ENCODE data around the gene AKNAD1. TPM values are rescaled to one million over a fixed set of nuclear protein-coding genes. Genes with fewer than 3 reads are reported as not detected.
"Not testable (repeated sequence)": the region's sequence is repeated elsewhere in the genome, so short reads cannot be mapped to it uniquely, and the experiment has no call there.

The AKNAD1 gene
- total RNA-seq, 4 donors from 2014 or later = 0.67 to 3.9 TPM; not detected in 2

- TF ChIP-seq CTCF (IDR thresholded peaks at IDR 0.05 in 4 of 5, conservative IDR thresholded peaks at IDR 0.05 in 1 of 5) (no peak), POLR2A (IDR thresholded peaks at IDR 0.05) (no peak)
- Histone ChIP-seq H3K9me3 (no peaks in the 10 kb centered on the region), H3K4me1 (no peaks in the 10 kb centered on the region), H3K27me3 (no peaks in the 10 kb centered on the region), H3K4me3 (no peak overlapping the region), H3K27ac (no peak overlapping the region), H3K36me3 (peaks cover 6 to 37% of the 10 kb centered on the region in 2 donors)
- no peak for DNase-seq
- no peak for ATAC-seq
- in situ Hi-C loops (cut with MboI; ENCODE audit: low sequenced_read_pairs in 4 of 4) (no loop called here), intact Hi-C loops (cut with DNase I; ENCODE audit: low total_unique reads) (no loop called here)
These were observed 65.1 kb downstream of the AKNAD1 start for GRCh38 chr1:108791790-108792189.

GRCh38 chr1:108785880-108786279 lies 71.0 kb downstream of the AKNAD1 start:
- peaks cover 0 to 6% (median 0%) of the 10 kb centered on the region in 3 donors for H3K9me3 ChIP-seq
- peaks cover 2 to 60% of the 10 kb centered on the region in 2 donors for H3K36me3 ChIP-seq
- TF ChIP-seq CTCF (IDR thresholded peaks at IDR 0.05 in 4 of 5, conservative IDR thresholded peaks at IDR 0.05 in 1 of 5) = no peak
- TF ChIP-seq POLR2A (IDR thresholded peaks at IDR 0.05) = no peak
- H3K27me3 ChIP-seq = no peaks in the 10 kb centered on the region
- no peaks in the 10 kb centered on the region for H3K4me1 ChIP-seq
- no peak for ATAC-seq
- in situ Hi-C loops (cut with MboI; ENCODE audit: low sequenced_read_pairs in 4 of 4) = no loop called here
- H3K4me3 ChIP-seq = no peak overlapping the region
- no peak for DNase-seq
- no peak overlapping the region for H3K27ac ChIP-seq
- intact Hi-C loops (cut with DNase I; ENCODE audit: low total_unique reads) = no loop called here

- peaks cover 0 to 61% of the 10 kb centered on the region in 2 donors for H3K36me3 ChIP-seq
- no peak overlapping the region for H3K27ac ChIP-seq
- no peak overlapping the region for H3K4me3 ChIP-seq
- no peaks in the 10 kb centered on the region for H3K4me1 ChIP-seq
- no peaks in the 10 kb centered on the region for H3K27me3 ChIP-seq
- intact Hi-C loops (cut with DNase I; ENCODE audit: low total_unique reads) = no loop called here
- H3K9me3 ChIP-seq = peaks cover 0 to 6% (median 0%) of the 10 kb centered on the region in 3 donors
- no peak for ATAC-seq
- DNase-seq = no peak
- in situ Hi-C loops (cut with MboI; ENCODE audit: low sequenced_read_pairs in 4 of 4) = no loop called here
- TF ChIP-seq POLR2A (IDR thresholded peaks at IDR 0.05) = no peak
- TF ChIP-seq CTCF (IDR thresholded peaks at IDR 0.05 in 4 of 5, conservative IDR thresholded peaks at IDR 0.05 in 1 of 5) = no peak
These were observed 71.6 kb downstream of the AKNAD1 start for GRCh38 chr1:108785264-108785663.

- H3K4me1 ChIP-seq; intact Hi-C loops (cut with DNase I; ENCODE audit: low total_unique reads); H3K27me3 ChIP-seq; H3K4me3 ChIP-seq; in situ Hi-C loops (cut with MboI; ENCODE audit: low sequenced_read_pairs in 4 of 4); H3K9me3 ChIP-seq; H3K27ac ChIP-seq; ATAC-seq; DNase-seq: not testable (repeated sequence)
- H3K36me3 ChIP-seq = peaks cover 0 to 87% of the 10 kb centered on the region in 2 donors
These were observed 75.3 kb downstream of the AKNAD1 start for GRCh38 chr1:108781575-108781944.

GRCh38 chr1:108780937-108781574 lies 75.8 kb downstream of the AKNAD1 start:
- Histone ChIP-seq H3K4me1 (no peaks in the 10 kb centered on the region), H3K36me3 (peaks cover 2 to 87% of the 10 kb centered on the region in 2 donors), H3K4me3 (no peak overlapping the region), H3K27ac (no peak overlapping the region), H3K9me3 (peaks cover 0 to 6% (median 0%) of the 10 kb centered on the region in 3 donors), H3K27me3 (no peaks in the 10 kb centered on the region)
- DNase-seq (no peak), ATAC-seq (no peak)
- in situ Hi-C loops (cut with MboI; ENCODE audit: low sequenced_read_pairs in 4 of 4) = no loop called here
- intact Hi-C loops (cut with DNase I; ENCODE audit: low total_unique reads) = no loop called here
- TF ChIP-seq POLR2A (IDR thresholded peaks at IDR 0.05) = no peak
- no peak for TF ChIP-seq CTCF (IDR thresholded peaks at IDR 0.05 in 4 of 5, conservative IDR thresholded peaks at IDR 0.05 in 1 of 5)
